Activated T-helper 2 cell treated with anti-CD3 and anti-CD28 coated beads, Interferon-gamma antibody, Interleukin-2, Interleukin-4, amounts not matched to agents 10 μg/mL and 5 μg/mL and 100 μg/mL, durations not matched to agents 14 hours and 24 hours and 36 hours (primary cell): ENCODE measurements around the gene TMC6. TPM values are rescaled to one million over a fixed set of nuclear protein-coding genes. Genes with fewer than 3 reads are reported as not detected.
"Not testable (repeated sequence)": the region's sequence is repeated elsewhere in the genome, so short reads cannot be mapped to it uniquely, and the experiment has no call there.

Source experiments
- DNase-seq: peaks from one replicate; pipeline ENCODE4 v3.0.0; 2021; ENCODE audit warnings: low spot score
- H3K27ac Mint-ChIP-seq: one replicate; pipeline ENCODE4 v1.8.0; 2021; ENCODE audit warnings: mixed read lengths
- H3K27me3 Mint-ChIP-seq: one replicate; pipeline ENCODE4 v1.8.0; 2021; ENCODE audit warnings: low read depth, mixed read lengths
- H3K36me3 Mint-ChIP-seq: one replicate; pipeline ENCODE4 v1.8.0; 2021; ENCODE audit warnings: low read depth, mixed read lengths
- H3K4me1 Mint-ChIP-seq: one replicate; pipeline ENCODE4 v1.8.0; 2021; ENCODE audit warnings: low read depth, mixed read lengths
- H3K4me3 Mint-ChIP-seq: one replicate; pipeline ENCODE4 v1.8.0; 2021; ENCODE audit warnings: low read depth, mild to moderate bottlenecking, moderate library complexity, mixed read lengths
- H3K9me3 Mint-ChIP-seq: one replicate; pipeline ENCODE4 v1.8.0; 2021; ENCODE audit warnings: mixed read lengths
- intact Hi-C: fragments of 100-400 bp; cut with micrococcal nuclease; formaldehyde crosslinking; loops from one replicate; pipeline ENCODE4 v1.15.1; 2023
- total RNA-seq: library from RNA; stranded (reverse); gene quantifications from 2 replicates; pipeline ENCODE4 v1.2.3, GENCODE V29; 2022

Gene TMC6
- total RNA-seq, 1 donor from 2014 or later = 240 TPM

- no peak overlapping the region for H3K4me3 Mint-ChIP-seq
- H3K4me1 Mint-ChIP-seq = peaks cover 11% of the 10 kb centered on the region
- H3K9me3 Mint-ChIP-seq = no peaks in the 10 kb centered on the region
- no peaks in the 10 kb centered on the region for H3K27me3 Mint-ChIP-seq
- H3K36me3 Mint-ChIP-seq = peaks cover 15% of the 10 kb centered on the region
- intact Hi-C loops = no loop called here
- no peak overlapping the region for H3K27ac Mint-ChIP-seq
- DNase-seq = no peak
Observed at GRCh38 chr17:78144736-78145641, 16.4 kb upstream of the TMC6 start.

- Mint-ChIP-seq H3K4me3 (no peak overlapping the region), H3K36me3 (peaks cover 17% of the 10 kb centered on the region), H3K27ac (peak overlapping the region; percentile 17), H3K4me1 (peaks cover 15% of the 10 kb centered on the region), H3K27me3 (no peaks in the 10 kb centered on the region), H3K9me3 (no peaks in the 10 kb centered on the region)
- intact Hi-C loops = no loop called here
- DNase-seq = no peak
Observed at GRCh38 chr17:78144147-78144719, 15.7 kb upstream of the TMC6 start.

- Mint-ChIP-seq H3K27me3 (no peaks in the 10 kb centered on the region), H3K4me1 (peaks cover 19% of the 10 kb centered on the region), H3K36me3 (peaks cover 22% of the 10 kb centered on the region), H3K4me3 (no peak overlapping the region), H3K9me3 (no peaks in the 10 kb centered on the region), H3K27ac (no peak overlapping the region)
- intact Hi-C loops = no loop called here
- DNase-seq = no peak
Observed at GRCh38 chr17:78143214-78144146, 14.9 kb upstream of the TMC6 start.

- intact Hi-C loops = no loop called here
- DNase-seq = no peak
- Mint-ChIP-seq H3K9me3 (no peaks in the 10 kb centered on the region), H3K4me3 (no peak overlapping the region), H3K27me3 (no peaks in the 10 kb centered on the region), H3K36me3 (peaks cover 27% of the 10 kb centered on the region), H3K4me1 (peaks cover 18% of the 10 kb centered on the region), H3K27ac (no peak overlapping the region)
Observed at GRCh38 chr17:78142119-78142861, 13.7 kb upstream of the TMC6 start.

- Mint-ChIP-seq H3K4me1 (peaks cover 24% of the 10 kb centered on the region), H3K36me3 (peaks cover 34% of the 10 kb centered on the region), H3K27me3 (no peaks in the 10 kb centered on the region), H3K4me3 (no peak overlapping the region), H3K9me3 (no peaks in the 10 kb centered on the region), H3K27ac (no peak overlapping the region)
- intact Hi-C loops = no loop called here
- no peak for DNase-seq
Observed at GRCh38 chr17:78141437-78142118, 13.0 kb upstream of the TMC6 start.

- Mint-ChIP-seq H3K4me3 (no peak overlapping the region), H3K36me3 (peaks cover 46% of the 10 kb centered on the region), H3K9me3 (no peaks in the 10 kb centered on the region), H3K27me3 (no peaks in the 10 kb centered on the region), H3K27ac (peak overlapping the region; percentile 81), H3K4me1 (peaks cover 33% of the 10 kb centered on the region)
- DNase-seq = peak; percentile 97
- intact Hi-C loops = loop anchor here (1.0 kb wide), 3 partner anchors 11 to 47 kb away; partner anchors contain the start of genes AFMID, SYNGR2 and TK1
Observed at GRCh38 chr17:78140169-78141051, 11.9 kb upstream of the TMC6 start.

GRCh38 chr17:78139861-78140168, 11.3 kb upstream of the TMC6 start:
- H3K27ac Mint-ChIP-seq = peak overlapping the region; percentile 81
- peaks cover 51% of the 10 kb centered on the region for H3K36me3 Mint-ChIP-seq
- intact Hi-C loops = loop anchor here (1.0 kb wide), 3 partner anchors 11 to 47 kb away; partner anchors contain the start of genes AFMID, SYNGR2 and TK1
- H3K9me3 Mint-ChIP-seq, DNase-seq, H3K4me3 Mint-ChIP-seq, H3K27me3 Mint-ChIP-seq: not testable (repeated sequence)
- H3K4me1 Mint-ChIP-seq = peaks cover 35% of the 10 kb centered on the region

- Mint-ChIP-seq H3K27ac (peak overlapping the region; percentile 44), H3K36me3 (peaks cover 65% of the 10 kb centered on the region), H3K9me3 (no peaks in the 10 kb centered on the region), H3K27me3 (no peaks in the 10 kb centered on the region), H3K4me1 (peaks cover 48% of the 10 kb centered on the region), H3K4me3 (no peak overlapping the region)
- no peak for DNase-seq
- intact Hi-C loops = no loop called here
Observed at GRCh38 chr17:78138204-78139060, 9.9 kb upstream of the TMC6 start.

GRCh38 chr17:78137392-78138203, 9.0 kb upstream of the TMC6 start:
- Mint-ChIP-seq H3K27ac (peak overlapping the region; percentile 72), H3K9me3 (no peaks in the 10 kb centered on the region), H3K36me3 (peaks cover 71% of the 10 kb centered on the region), H3K27me3 (no peaks in the 10 kb centered on the region), H3K4me3 (no peak overlapping the region), H3K4me1 (peaks cover 56% of the 10 kb centered on the region)
- intact Hi-C loops = no loop called here
- peak; percentile 52 for DNase-seq
